GM19351 (cell line): ENCODE measurements around the gene CACNB1.

Experiments used
- ATAC-seq: cut with Tn5 transposase; IDR thresholded peaks from one replicate; pipeline ENCODE4 v1.9.1; 2021; ENCODE audit warnings: mild to moderate bottlenecking, moderate library complexity; ENCODE audit not compliant: unreplicated experiment

CACNB1 gene

DNA sequence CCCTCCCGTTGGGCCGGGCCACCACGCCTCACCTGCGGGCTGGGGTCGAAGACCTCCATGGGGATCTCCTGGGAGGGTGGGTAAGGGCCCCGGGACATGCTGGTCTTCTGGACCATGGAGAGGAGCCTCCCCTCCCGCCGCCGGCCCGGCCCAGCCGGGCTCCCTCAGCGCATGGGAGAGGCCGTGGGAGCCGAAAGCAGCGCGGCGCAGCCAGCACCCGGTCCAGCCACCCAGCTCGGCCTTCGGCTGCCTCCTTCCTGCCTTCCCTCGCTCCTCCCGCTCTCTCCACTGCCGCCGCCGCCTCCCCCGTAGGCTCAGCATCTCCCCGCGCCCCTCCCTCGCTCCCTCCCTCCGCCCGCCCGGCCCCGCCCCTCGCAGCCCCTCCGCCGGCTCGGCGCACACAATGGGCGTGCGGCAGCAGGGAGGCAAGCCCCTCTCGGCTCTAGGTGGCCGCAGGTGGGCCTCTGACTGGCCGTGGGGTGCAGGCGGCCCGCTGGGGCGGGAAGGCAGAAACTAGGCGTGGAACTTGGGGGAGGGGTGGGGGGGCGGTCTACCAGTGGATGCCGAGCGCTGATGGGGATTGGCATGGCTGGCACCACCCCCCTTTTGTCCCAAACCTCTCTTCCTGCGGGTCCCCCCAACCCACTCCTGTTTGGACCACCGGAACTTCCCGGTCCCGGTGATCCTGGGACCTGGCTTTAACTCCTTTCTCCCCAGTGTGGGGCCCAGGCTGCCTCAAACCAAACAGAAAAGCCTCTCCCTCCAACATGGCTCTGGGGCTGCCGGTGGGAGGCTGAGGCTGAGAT, at the start of gene CACNB1:
Gene CACNB1 (minus strand): TSS at position 290 of the 806 bp plus-strand sequence. CDS start 174 bp downstream, at position 116.
- ATAC-seq, result peak; percentile 39

DNA sequence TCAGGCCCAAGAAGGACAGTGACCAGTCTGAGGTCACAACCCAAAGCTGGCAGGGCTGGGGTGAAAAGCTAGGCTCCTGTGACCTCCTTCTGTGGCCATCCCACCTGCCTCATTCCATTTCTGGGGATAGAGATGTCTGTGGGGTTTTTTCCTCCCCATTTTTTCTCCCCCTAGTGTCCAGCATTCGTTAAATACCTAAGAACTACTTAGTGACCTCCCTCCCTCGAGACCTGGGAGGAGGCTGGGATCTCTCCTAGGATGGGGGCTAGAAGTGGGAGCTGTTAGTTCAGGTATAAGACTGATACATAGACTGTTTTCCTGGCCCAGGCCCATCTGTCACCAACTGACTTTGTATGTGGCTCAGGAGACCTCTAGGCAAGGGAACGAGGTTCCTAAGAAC, 48.8 kb upstream of the CACNB1 start:
- ATAC-seq, result no peak

DNA sequence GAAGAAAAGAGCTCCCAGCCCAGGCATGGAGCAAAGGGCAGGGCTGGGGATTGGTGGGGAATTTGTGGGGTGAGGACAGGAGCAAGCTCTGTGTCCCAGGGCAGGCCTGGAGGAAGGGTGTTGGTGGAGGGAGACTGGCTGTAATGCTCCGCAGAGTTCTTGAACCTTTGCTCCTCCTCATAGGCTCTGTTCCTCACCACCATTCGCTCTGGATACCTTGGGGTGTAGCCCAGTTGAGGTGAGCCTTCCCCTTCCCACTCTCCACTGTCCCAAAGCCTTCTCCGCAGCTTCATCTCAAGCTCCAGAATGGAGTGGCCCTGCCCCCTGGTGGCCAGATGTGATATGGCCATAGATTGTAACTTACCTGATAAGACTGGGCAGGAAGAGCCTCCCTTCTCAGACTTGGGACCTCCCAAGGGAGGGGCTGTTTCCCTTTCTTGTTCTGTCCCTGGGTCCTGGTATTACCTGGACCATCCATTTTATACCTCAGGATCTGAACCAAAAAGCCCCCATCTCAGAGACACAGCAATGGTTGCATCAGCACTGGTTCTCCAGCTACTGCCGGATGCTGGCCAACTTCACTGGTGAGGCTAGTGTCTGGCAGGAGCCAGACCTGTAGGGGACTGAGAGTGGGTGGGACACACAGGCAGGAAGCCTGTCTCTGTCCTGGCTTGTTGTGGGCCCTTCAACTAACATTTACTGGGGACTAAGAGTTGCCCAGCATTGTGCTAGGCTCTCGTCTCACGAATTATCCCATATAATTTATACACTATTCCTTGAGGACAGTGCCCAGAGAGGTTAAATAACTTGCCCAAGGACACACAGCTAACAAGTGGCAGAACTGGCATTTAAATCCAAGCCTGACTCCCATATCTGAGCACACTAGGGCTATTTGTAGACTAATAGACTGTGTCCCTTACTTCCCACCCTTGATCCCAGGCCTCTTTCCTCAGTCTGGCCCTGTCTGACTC, 47.4 kb upstream of the CACNB1 start:
- peak; percentile 42 for ATAC-seq

DNA sequence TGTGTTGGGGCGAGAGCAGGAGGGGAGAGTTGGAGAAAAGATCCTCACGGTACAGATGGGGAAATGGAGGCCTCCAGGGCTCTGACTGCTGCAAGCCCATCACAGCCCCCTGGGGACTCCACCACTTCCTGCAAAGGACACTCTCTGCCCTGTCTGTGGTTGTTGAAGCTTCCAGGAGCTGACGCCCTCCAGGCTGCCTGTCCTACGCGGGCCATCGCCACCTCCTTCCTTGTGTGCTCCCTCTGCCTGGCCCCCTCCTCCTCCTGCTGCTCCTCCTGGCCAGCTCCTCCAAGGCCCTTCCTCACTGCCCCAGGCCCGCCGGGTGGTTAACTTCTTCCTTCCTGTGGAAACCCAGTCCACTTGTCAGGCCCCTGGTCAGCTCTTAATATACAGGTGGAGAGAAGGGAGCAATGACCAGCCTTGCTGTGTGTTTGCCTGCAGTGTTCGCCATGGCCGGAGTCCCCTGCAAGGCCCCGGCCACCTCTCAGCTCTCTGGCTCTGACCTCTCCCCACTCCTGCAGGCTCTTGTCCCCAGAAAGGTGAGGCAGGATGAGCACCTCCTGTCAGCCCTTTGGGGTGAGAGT, 46.6 kb upstream of the CACNB1 start:
- no peak for ATAC-seq

DNA sequence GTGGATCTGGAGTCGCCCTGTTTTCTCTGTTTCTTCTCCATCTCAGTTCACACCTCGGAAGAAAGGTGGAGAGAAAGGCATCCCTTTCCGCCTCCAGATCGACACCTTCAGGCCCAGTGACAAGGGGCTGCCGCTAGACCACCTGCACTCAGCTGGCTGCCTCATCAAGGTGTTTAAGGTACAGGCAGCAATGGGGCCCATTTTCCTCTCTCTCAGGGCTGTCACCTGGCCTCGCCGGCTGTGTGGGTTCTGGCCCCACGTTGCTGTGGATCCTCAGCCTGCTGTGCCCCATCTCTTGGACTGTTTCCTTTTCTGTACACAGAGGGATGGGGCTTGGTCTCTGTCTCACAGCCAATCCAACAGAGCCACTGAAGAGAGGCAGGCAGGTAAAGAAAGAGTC, 45.7 kb upstream of the CACNB1 start:
- ATAC-seq, result no peak

DNA sequence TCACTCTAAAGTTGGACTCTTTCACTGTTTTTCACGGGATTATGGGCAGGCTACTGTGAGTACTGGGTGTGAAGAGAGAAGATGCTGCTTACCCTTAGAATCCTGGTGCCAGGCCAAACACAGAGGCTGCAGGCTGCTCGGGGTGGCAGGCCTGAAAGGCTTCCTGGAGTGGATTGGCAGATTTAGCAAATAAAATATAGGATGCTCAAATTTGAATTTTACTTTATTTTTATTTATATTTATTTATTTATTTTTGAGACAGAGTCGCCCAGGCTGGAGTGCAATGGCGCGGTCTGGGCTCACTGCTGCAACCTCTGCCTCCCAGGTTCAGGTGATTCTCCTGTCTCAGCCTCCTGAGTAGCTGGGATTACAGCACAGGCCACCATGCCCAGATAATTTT, 43.2 kb upstream of the CACNB1 start:
- no peak for ATAC-seq

DNA sequence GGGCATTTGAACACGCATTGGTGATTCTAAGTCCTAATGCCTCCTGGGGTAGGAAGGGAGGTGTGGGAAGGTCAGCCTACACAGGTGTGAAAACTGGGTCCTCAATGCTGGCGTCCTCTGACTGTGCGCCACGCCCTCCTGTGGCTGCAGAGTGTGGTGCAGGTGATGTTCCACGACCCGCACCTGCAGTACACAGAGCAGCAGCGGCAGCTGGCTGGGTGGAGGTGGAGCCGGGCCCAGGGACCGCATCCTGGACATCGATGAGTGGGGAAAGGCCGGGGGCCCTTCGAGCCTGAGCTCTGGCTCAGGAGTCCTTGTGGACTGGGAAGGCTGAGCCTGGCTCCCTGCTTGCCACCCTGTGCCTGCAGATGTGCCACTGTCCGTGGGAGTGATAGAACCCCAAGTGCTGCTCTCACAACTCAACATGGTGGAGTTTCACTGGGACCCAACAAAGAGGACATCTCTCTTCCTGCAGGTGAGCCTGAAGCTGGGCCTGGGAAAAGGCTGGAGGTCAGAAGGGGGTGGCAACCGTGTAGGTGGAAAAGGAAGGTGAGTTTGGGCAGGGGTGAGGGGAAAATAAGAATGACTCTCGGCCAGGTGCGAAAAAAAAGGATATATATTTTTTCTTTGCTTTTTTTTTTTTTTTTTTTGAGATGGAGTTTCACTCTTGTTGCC, 42.3 kb upstream of the CACNB1 start:
- no peak for ATAC-seq

DNA sequence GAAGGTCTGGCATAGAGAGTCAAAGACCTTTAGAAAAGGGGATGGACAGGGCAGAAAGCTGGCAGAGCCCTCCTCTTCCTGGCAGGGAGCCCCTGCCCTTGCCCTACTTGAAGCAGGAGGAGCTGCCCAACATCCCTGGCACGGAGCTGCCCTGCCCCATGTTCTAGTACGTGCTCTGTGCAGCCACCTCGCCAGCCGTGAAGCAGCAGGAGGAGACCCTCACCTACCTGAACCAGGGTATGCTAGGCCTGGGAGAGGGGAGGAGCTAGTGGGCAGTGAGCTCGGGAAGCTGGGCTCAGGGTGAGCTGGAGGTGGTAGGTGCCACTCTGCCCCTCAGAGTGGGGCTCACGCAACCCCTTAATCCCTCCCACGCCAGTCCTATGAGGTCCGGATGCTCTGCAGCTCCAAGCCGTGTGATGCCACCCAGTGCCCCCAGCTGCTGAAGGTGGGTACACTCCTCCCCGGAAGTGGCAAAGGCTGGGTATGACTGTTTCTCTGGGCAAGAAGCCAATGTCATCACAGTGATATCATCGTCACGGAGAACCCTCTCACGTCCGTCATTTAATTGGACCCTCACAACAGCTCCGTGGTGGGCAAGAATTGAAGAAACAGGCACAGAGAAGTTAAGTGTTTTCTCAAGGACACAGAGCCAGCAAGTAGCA, 41.0 kb upstream of the CACNB1 start:
- ATAC-seq, result no peak

DNA sequence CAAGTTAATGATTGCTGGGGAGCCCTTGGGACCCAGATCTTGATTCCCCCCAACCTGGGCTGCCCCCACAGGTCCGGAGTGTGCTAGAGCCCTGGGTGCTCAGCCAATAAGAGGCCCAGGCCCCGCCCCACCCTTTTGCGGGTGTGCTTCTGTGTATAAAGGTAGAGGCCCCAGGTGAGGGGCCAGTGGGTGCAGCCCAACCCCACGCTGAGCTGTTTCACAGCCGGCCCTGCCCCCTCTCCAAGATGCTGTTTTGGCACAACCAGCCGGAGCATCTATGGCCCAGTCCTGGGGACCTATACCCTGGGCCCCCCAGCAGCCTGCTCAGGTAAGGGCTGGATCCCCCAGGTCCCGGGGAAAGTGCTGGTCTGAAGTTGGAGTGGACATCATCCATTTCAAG, 40.1 kb upstream of the CACNB1 start:
- ATAC-seq, result no peak

DNA sequence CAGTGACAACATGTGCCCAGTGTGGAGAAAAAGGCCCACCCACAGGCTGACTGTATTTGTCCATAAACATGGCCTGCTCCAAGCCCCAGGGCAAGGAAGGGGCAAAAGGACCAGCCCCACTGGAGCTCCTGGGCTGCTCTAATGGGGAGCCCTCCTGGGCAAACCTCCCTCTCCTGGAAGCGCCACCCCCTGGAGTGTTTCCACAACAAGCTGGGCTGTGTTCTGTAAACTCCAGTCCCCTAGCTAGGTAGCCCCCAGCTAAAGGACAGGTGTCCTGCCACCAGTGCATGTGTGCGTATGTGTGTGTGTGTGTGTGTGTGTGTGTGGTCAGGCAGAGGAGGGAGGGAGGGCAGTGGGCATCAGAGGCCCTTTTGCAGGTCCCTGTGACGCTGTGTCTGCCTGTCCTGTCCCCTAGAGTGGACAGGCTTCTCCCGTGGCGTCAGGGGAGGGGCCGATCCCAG, 39.5 kb upstream of the CACNB1 start:
- no peak for ATAC-seq

DNA sequence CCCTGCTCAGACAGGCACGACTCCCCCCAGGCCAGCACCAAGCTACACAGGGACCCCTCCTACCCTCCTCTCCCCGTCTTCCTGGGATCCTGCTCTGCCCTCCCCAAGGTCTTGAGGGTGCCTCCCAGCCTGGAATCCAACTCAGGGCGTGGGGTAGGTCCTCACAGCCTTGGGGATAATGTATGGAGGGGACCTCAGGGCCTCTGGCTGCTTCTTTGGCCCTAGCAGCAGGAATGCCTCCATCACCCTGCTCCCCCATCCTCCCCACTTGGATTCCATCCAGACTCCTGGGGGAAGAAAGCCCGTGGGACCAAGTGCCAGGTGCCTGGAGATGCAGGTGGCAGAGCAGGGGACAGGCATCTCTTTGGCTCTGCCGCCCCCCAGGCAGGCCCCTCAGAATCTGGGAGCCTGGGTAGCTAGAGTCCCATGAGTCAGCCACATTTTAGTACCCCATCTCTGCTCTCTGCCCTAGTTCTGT, 39.0 kb upstream of the CACNB1 start:
- ATAC-seq, result no peak

DNA sequence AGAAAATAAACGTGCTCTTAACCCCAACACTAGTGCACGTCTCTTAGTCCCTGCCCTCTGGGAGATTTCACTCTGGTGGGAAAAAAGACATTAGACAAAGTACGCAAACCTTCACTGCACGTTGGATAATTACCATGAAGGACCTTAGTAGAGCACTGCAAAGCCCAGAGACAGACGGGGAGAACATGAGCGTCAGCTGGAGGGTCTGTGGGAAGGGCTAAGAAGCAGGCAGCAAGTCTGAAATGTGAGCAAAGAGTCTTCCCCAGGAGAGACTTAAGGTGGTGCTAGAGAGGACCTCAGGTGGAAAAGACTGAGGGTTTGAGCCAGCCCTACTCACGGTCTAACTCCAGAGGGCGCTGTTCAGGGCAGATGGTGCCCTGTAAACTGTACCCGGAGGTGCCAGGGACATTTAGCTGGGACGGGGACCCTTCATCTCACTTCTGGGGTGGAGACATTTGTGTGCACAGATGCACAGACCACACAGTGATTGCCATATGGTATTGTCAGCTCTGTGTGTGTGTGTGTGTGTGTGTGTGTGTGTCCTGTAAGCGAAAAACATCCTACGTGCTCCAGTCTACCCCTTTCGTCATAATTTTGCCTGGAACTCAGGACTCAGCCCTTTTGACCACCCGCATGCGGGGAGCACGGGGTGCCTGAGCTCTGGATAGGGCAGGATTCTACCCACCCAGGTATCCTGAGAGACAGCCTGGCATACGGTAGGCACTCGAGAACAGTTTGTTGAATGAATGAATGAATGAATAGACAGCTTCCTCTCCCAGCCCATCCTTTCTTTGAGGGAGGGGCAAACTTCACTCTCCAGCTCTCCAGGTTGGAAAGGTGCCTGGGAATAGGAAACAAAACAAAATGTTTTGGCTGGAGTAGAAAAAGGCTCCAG, 38.3 kb upstream of the CACNB1 start:
- ATAC-seq, result no peak

DNA sequence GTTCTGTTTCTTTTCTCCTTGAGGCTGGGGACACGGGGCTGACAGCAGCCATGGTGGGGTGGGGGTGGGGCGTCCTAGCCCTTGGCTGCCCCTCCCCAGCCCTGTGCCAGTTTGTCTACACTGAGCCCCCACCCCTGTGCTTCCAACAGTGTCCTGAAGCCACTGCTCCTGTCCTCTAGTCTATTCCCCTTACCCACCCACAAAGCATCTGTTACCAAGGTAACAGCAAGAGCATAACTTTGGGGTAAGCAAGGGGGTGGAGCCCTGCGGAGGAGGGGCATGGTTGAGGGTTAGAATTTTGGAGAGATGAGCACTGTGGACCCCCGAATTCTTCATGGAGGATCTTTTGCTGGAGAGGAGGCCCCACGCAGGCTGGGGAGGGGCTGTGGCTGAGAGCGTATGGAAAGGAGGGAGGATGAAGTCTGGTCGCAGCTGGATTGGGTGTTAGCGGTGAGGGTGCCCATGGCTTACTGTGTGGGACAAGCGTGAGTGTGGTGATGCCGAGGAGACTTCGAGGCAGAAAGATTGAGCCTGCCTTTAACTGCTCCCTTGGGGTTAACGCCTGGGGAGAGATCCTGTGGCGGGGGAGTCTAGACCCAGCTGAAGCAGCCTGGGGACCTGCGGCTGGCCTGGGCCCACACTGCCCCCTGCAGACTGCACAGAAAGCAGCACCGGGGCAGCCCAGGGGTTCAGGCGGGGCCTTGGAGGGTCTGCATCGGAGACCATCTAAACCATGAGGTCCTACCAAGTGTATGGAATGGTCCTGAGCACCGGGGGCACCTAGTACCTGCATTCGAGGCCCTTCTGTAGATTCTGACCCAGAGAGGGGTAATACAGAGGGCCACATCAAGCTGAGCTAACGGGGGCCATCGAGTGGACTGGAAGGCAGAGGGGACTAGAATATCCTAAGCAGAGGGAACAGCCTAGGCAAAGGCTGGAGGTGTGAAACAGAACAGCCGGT, 34.4 kb upstream of the CACNB1 start:
- ATAC-seq, result no peak

DNA sequence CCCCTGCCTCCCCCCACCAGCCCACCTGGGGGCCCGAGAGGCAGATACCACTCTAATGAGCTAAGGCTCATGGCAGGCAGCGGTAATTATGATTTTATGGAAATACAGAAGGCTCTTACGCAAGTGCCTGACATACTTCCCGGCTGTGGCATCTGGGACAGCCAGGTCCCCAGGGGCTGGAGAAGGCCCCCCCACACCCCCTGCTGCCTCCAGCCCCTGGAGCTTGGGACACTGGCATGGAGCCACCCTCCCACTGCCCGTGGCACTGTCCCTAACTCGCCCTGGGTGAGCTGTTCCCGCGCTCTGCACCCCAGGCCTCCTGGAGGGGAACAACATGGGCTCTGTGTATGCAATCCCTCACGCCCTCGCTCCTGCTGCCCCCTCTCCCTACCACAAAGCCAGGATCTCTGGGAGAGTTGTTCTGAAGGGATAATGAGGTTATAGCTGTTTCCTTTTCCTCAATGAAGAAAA, 33.7 kb upstream of the CACNB1 start:
- ATAC-seq, result no peak

DNA sequence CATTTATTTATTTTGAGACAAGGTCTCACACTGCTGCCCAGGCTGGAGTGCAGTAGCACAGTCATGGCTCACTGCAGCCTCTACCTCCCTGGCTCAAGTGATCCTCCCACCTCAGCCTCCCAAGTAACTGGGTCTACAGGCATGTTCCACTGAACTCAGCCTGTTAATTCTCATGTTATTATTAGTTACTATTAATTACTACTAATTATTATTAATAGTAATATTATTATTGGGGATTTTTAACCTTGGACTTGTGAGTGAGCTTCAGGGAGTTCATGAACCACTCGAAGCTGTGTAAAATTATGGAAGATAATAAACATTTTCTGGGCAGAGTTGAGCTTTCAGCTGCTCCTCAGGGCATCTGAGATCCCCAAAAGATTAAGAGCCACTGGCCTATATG, 32.9 kb upstream of the CACNB1 start:
- no peak for ATAC-seq

DNA sequence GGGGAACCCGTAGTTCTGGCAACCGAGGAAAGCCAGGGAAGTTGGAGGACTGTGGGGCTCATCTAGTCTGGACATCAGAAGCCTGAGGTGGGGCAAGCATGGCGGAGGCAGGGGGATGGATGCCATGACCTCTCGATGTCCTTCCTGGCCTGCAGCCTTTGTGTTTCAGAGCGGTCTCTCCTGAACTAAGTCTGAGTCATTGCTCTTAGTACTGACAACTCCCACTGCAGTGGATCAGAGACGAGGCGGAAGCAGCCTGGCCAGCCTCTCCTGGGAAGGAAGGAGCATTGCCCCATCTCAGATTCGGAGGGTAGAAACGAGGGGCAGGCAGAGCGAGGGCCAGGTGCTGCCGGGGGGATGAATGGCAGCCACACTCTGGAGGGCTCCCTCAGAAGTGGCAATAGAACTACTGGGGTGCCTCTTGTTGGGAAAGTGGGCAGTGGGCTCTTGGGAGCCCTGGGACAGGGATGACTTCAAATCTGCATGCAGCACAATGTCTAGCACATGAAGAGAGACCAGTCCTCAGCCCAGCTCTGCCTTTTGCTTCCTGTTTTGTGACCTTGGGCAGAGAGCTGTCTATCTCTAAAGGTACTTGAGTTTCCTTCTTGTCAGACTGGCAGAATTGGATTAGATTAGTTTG, 31.9 kb upstream of the CACNB1 start:
- ATAC-seq, result no peak

DNA sequence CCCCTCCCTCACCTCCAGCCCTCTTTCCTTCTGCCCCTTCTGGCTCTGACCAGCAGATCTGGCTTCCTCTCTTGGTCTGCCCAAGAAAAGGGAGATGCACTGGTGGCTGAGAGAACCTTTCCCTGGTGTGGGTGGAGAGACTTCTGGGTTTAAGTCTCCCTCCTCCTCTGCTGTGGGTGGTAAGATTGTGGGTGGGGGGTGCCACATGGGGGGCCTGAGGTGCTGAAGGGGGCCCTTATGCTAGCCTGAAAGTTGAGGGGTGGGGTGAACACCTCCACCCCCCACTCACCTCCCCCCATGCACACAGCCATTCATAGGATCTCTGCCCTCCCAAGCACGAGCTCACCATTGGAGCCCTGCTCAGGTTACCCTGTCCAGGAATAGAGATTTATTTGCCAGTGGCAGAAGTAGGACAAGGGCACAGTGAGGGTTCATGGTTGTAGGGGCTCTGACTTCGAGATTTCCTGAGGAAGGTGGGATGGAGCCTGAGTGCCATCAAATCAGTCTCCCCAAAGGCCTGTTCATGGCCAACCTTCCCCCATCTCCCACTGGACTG, 30.0 kb upstream of the CACNB1 start:
- ATAC-seq, result no peak
